DOHH2 (cell line): Measurements from ENCODE around the gene TTI1.

Experiments
- CTCF ChIP-seq: fragments of 200-600 bp; sonication (generic); IDR thresholded peaks from one replicate; pipeline ENCODE4 v1.5.1; 2014; ENCODE audit warnings: antibody characterized with exemption, mild to moderate bottlenecking, low read depth, low read length; ENCODE audit not compliant: poor library complexity, severe bottlenecking
- EZH2phosphoT487 ChIP-seq: fragments of 200-600 bp; sonication (generic); IDR thresholded peaks from 2 replicates; pipeline ENCODE4 v1.6.1; 2017; ENCODE audit warnings: borderline replicate concordance, mild to moderate bottlenecking, antibody characterized with exemption, low read length, moderate library complexity, mixed read lengths

- TF ChIP-seq CTCF (no peak), EZH2phosphoT487 (no peak)
These were observed 9.9 kb downstream of the TTI1 start for GRCh38 chr20:38023181-38024001.
